HG03575 (cell line): Measurements from ENCODE around the gene TNFRSF1B.

ENCODE experiments used
- ATAC-seq: cut with Tn5 transposase; IDR thresholded peaks from one replicate; pipeline ENCODE4 v1.9.1; 2021; ENCODE audit not compliant: unreplicated experiment, insufficient number of reproducible peaks, low FRiP score; ENCODE audit errors: extremely low read depth

The TNFRSF1B gene

DNA sequence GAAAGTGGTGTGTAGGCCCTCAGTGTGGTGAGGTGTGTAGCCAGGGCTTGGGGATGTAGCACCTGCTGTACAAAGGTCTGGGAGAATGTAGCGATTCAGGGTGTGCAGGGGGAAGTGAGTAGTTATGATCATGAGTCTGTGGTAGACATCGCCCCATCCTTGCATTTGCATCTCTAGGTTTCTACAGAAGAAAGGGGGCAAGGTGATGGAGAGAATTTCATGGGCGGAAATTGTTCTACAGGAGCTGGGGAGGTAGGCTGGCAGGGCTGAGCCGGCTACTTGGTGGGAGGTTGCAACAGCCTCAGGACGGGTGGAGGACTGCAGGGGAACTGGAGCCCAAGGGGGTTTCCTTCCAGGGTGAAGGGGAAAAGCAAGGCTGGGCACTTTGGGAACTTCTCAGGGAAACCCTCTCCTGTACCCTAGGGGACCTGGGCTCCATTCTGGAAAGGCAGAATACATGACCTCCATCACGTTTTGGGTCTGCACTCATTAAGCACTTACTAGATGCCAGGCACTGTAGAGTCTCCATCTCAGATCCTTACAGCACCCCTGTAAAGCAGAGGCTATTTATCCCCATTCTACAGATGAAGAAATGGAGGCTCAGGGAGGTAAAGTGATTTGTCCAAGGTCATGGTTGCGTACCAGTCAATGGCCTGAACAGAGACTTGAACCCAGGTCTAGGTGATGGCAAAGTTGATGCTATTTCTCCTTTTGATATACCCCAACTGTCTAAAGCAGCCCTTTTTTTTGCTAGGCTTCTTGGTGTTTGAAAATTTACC is 14.5 kb upstream of the TNFRSF1B start:
- ATAC-seq = no peak

DNA sequence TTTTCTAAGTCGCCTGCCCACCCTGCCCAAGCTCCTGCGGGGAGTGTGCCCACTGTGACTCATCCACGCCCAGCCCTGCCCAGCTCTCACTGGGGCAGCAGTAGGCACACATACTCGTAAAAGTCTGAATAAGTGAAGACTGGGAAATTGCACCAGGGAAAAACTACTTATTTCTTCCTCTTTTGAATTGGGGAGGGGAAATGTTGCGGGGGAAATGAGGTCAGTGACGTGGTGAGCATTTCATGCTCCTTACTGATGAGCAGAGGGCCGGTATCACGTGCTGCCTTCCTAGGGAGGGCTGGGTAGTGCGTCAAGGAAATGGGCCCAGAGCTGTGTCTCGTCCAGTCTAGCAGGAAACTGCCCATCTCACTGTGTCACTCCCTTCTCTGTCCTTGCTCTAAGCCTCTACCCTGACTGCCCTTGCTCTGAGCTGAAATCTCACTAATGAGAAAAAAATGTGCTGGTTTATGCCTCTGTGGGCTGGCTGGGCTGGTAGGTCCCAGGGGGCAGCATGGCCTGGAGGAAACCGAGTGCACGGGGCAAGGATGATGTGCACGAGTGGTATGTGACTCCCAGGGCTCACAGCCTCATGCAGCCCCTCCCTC is 13.5 kb upstream of the TNFRSF1B start:
- ATAC-seq = no peak

DNA sequence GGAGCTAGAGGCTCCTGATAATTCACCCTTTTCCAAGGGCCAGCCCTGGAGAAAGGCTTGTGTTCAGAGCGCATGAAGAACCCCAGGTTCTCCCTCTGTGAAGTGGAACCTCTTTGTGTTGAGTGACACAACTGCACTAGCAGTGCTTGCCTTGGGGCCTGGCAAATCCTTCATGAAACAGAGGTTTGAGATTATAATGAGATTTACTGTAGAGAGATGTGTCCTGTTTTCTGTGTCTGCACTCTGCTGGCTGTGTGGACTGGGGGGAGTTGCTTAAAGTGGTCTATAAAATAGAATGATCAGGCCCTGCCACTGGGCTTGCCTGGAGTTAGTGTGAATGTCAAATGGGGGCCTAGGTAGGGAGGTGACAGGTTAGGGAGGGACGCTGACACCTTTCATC is 11.5 kb upstream of the TNFRSF1B start:
- no peak for ATAC-seq

DNA sequence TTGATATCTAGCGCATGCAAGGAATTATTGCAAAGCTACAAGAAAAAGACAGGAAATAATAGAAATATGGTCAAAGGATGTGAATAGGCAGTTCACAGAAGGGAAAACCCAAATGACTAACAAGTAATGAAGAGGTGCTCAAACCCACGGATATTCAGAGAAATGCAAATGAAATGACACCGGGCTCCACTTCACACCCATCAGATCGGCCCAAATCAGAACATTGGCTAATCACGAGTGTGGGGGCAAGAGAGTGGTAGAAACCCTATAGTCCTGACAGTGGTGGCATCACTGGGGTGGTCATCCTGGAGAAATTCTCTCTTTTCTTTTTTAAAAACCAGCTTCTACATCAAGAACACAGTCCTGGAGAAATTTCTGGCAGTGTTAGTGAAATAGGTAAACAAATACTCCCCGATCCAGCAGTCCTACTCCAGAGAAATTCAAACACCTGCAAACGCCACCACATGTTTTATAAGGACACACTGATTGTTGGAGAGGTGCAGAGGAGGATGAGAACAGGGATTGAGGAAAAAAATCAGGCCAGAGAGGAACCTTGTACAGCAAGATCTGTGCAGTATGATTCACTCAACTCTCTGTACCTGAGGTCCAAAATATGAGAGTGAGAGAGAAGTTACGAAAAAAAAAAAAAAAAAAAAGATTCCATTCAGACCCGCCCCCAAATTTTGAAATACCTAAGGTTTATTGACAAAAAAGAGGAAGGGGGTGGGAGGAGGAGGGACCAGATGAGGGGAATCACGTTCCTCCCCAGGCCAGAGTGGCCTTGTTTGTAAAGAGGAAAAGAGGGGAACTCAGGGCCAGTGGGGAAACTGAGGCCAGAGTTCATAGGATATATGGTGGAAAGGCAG is 9.2 kb upstream of the TNFRSF1B start:
- ATAC-seq = no peak

DNA sequence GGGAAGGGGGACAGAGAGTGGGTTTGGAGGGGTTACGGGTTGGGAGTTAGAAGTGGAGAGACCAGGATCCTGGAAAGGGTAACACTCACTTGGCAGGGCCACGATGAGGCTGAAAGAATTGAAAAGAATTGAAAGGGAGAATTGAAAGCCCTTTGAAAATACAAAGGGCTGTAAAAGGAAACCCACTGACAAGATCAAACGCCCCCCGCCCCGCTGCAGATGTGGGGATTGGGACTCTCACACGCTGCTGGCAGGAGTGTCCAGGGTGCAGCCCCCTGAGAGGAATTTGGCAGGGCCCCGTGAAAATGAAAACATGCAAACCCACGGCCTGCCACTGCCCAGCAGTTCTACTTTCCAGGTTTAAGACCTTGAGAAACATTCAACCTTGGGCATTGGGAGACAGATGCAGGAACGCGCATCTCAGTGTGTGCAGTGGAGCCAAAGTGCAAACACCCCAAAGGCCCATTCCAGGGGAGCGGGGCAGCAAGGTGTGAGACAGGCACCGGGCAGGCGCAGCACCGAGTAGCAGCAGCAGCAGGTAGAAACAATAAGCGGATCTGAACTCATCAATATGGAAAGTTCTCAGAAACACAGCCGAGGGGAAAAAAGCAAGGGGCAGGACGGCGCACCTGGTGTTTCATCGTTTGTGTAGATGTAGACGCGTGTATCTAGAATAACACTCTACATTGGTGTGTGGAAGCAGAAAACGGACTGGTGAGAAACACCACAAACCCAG is 8.3 kb upstream of the TNFRSF1B start:
- ATAC-seq = no peak

DNA sequence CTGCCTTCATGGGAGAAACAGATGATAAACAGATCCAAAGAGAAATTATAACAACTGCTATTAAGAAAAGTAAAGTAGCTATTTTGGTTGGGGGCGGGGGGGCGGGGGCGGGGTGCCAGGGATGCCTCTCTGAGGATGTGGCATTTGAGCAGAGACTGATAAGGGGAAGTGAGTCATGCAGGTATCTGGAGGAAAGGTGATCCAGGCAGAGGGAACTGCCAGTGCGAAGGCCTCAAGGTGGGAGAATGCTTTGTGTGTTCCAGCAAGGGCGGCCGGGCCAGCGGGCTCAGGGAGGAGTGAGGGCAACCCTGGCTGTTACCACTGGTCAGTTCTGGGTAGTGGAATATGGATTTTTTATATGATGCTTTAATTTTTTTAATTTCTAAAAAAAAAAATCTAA is 7.0 kb upstream of the TNFRSF1B start:
- no peak for ATAC-seq

DNA sequence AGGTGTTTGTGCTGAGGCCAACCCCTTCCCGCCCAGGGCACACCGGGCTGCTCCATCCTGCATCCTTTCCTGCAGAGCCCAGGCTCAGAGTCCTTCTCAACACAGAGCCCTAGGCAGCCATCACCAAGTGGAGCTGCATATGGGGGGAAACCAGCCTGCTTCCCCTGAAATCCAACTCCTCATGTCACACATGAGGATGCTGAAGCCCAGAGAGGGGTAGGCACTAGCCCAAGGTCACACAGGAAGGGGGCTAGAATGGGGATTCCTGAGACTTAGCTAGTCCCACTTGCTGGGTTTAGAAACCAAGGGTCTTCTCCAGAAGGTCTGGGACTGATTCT is 5.5 kb upstream of the TNFRSF1B start:
- no peak for ATAC-seq

DNA sequence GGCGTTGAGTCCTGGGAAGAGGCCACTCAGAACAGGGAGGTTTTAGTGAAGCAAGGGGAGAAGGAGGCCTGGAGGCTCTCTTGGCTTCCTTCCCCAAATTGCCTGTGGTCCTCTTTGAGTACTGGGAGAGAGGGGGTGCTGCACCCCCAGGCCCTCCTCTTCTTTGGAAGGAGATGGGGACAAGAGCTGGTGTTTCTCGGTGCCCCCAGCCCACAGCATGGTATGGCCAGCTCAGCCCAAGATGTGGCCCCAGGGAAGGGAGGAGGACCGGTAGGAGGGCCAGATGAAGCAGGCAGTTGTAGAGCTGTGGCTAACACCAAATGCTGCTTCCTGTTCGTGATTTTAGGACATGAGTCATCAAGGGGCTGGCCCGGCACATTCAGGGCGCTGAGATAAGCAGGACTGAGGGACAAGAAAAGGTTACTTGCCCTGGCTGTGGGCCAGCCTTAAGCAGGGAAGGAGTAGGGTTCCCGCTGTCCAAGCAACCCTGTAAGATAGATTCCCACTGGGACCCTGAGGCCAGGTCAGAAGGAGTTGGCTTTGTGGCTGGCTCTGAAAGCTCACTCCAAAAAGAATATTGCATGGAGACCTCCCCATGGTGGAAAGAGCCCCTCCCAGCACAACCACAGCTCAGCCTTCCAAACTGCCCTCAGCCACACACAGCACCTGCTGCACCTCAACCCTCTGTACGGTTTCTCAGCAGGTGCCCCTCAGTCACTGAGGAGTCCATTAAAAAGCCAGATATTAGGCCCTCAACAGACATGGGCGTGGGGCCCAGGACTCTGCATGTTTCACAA is 4.9 kb upstream of the TNFRSF1B start:
- ATAC-seq = no peak

DNA sequence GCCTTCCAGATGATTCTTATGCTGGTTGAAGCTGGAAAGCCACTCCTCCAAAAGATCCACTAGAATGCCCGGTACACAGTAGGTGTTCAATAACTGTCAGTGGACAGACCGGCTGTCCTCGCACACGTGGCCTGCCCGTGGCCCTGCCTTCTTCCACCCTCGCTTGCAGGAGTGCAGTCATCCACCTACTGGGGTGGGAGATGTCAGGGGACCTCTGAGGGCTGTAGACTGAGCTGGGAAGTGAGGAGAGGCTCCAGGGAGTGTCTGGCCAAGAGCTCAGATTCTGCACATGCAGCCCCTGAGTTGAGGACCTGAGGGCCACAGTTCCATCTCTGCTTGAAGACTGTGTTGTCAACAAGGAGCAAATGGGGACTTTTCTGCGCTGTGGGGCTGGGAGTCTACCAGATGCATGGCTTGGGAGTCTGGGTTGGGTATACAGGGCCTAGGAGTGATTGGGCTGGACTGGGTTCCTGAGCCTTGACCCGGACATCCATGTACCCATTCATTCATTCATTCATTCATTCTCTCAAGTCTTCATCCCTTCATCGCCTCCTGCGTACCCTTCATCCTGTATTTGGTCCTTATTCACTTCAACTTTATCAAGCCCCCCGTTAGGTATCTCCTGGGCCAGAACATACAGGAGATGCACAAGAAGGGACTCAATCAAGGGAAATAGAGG is 4.2 kb upstream of the TNFRSF1B start:
- no peak for ATAC-seq

DNA sequence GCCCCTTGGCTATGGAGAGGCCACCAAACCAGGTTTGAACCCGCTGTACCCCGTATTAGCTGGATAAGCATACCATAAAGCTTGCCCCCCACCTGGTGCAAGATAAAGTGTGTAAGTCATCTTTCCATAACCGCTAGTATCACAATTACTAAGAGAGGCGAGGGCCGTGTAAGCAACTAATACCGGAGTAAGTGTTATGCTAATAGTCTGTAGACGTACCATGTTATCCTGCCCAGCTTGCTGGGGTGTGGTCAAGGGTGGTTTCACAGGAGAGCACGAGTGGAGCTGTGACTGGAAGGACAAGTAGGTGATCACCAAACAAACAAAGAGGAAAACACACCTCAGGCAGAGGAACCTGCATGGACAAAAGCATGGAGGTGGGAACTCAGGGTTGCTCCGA is 3.6 kb upstream of the TNFRSF1B start:
- ATAC-seq = no peak

DNA sequence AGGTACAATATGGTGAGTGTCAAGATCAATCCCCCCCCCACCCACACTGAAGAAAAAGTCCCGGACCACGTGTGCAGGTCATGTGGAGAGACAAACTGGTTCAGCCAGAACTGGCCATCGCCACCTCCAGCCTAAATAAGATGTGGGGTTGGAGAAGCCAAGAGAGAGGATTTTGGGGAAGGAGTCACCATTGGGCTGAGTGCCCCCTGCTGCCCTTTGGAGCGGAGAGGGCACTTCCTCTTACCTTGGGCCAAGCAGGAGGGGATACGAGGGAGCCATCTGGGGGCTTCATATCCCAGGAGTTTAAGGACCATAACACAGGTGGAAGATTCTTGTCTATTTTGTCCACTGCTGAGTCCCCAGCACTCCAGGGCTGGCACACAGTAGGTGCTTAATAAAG is 2.6 kb upstream of the TNFRSF1B start:
- ATAC-seq = no peak

DNA sequence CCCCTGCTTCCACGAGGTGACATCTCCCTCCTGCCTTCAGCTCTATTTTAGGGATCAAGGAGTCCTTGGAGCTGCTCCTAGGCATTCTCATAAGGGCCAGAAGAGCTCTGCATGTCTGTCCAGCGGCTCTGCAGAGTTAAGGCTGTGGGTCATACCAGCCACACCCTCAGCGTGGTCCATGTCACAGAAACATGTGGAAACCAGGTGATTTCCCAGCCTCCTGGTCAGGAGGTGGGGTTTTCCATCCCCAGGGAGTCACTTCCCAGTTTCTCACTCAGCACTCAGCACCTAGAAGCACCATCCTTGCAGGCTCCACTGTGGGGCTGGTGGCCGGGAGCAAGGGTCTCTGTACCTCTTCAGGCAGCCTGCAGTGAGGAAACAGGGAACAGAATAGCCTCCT is 1.4 kb upstream of the TNFRSF1B start:
- ATAC-seq = no peak

DNA sequence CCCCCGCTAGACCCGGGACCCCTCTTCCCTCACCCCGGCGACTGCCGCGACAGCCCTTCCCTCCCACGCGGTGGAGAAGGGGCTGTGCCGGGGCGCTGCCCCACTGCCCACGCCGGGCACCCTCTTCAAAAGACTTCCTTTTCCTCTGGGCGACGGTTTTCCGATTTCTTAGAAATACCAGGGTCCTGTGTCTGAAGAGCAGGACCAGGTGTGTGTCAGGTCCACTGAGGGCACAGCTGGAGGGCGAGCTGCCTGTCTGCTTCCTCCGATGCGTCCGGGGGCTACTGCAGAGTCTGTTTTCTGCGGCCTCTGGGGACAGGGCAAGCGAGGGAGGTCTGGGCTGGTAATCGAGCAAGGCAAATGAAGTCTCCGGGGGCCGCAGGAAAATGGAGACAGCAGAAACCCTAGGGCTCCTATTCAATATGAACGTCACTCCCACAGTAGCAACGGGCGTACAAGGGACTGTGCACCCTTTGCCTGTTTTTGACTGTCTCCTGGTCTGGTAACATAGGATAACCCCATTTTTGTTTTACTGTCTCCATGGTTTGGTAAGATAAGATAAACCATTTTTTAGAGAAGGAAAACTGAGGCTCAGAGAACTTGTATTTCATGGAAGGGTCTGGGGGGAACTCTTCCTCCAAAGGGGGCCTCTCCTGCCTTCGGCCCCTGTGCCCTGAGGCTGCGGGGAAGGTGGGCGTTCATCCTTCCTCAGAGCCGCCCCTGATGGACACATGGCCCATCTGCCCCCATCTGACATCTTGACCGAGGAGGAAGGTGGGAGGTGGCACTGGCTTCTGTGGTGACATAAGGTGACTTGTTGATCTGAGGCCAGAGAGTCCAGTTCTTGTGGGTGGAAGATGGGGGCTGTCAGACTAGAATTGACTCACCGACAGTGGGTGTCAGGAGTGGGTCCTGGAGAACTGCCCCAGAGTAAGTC is 970 bp downstream of the TNFRSF1B start:
- ATAC-seq = no peak

DNA sequence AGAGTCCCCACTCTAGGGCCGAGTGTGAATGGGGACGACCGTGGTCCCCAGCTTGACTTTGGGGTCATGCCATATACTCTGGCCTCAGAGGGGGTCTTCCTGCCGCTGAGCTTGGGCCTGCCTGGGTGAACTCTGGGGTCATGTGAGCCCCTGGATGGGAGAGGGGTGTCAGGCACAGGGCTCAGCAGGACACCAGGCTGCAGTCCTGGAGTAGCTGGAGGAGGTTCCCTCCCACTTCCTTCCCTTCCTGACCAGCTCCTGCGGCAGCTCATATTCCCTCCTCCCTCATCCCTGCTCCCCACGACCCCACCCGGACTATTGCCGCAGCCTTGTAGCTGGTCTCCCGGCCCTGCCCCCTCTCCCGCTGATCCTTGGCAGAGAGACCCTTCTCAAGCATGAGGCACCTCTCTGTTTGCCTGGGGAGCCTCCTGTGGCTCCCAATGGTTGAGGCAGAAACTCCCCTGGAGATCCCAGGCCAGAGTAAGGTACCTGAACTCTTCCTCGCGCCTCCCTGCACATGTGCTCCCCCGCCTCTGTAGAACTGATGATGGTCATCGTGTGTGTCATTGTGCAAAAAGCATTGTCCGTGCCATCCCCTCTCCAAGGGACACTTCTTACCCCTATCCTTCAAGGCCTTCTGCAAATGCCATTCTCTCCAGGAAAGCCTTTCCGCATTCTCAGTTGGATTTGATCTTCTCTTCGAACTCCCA is 1.8 kb downstream of the TNFRSF1B start:
- no peak for ATAC-seq

DNA sequence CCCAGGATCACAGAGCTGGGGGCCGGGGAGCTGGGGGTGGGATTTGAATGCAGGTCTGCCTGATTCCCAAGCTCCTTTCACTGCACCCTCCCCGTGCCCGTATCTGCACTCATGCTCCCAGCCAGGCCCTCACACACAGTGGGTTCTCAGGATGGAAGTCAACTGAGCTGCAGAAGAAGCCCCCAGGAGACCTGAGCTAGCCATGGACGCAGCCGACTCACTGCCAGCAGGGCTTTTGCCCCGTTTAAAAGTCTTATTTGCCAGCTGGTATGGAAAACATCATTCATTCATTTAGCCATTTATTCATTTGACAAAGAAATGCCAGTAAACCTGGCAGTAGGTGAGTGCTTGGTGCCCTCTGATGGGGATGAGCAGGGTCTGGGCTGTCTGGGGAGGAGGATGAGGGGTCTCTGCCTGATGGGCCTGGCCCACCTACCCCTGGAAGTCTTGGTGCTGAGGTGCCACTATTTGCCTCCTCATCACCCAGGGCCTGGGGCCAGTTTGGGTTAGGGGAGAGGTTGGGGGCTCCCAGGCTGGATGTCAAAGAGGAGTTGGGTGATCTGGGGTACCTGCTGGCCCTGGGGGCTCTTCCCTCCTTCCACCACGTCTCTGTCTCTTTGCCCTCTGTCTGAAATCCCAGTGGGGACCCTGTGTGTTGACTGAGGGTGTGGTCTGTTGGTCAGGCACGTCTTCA is 2.8 kb downstream of the TNFRSF1B start:
- ATAC-seq = no peak

DNA sequence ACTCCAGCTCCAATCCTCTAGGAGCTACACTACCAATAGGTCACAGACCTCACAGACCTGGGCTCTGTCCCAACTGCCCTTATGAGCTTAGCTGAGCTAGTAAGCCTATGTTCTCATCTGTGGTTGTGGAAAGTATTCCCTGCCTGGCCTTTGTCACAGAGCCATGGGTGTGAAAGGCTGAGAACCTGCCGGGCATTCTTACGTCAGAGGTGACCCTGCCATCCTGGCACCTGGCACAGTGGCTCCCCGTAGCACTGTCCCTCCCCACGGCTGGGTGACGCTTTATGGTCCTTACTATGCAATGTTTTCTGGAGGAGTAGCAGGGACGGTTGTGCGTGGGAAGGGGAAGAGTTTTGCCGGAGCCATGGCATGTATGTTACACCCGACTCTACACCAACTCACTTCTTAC is 3.5 kb downstream of the TNFRSF1B start:
- ATAC-seq = no peak
